Endodermal cell (in vitro differentiated cells): ENCODE results near the gene LRRFIP1. TPM values are rescaled to one million over a fixed set of nuclear protein-coding genes. Genes with fewer than 3 reads are reported as not detected.

Source experiments
- DNase-seq: peaks from one replicate; pipeline ENCODE4 v3.0.0-alpha.2; 2017
- H3K27ac ChIP-seq: 2 replicates; pipeline ENCODE4 v1.5.1; 2013; ENCODE audit warnings: mild to moderate bottlenecking, low read depth, low read length, moderate library complexity
- H3K27me3 ChIP-seq: 2 replicates; pipeline ENCODE4 v1.6.1; 2013; ENCODE audit warnings: mild to moderate bottlenecking, low read length, moderate library complexity; ENCODE audit not compliant: insufficient read depth, control insufficient read depth, poor library complexity, severe bottlenecking
- H3K36me3 ChIP-seq: 2 replicates; pipeline ENCODE4 v1.7.0; 2013; ENCODE audit warnings: mild to moderate bottlenecking, low read length, moderate library complexity; ENCODE audit not compliant: control insufficient read depth, insufficient read depth
- H3K4me1 ChIP-seq: one replicate; pipeline ENCODE4 v1.7.0; 2013; ENCODE audit warnings: low read length; ENCODE audit not compliant: control insufficient read depth, insufficient read depth
- H3K4me3 ChIP-seq: 2 replicates; pipeline ENCODE4 v1.5.1; 2013; ENCODE audit warnings: mild to moderate bottlenecking, low read length, moderate library complexity
- H3K9ac ChIP-seq: 2 replicates; pipeline ENCODE4 v1.6.1; 2013; ENCODE audit warnings: mild to moderate bottlenecking, low read length, moderate library complexity; ENCODE audit not compliant: poor library complexity, severe bottlenecking; ENCODE audit errors: extremely low read depth
- H3K9me3 ChIP-seq: 2 replicates; pipeline ENCODE4 v1.6.1; 2013; ENCODE audit warnings: mild to moderate bottlenecking, low read length, moderate library complexity; ENCODE audit not compliant: control insufficient read depth
- H3K27ac Mint-ChIP-seq: 2 replicates; pipeline ENCODE4 v1.8.0; 2020; ENCODE audit warnings: mixed read lengths
- H3K27me3 Mint-ChIP-seq: 2 replicates; pipeline ENCODE4 v1.8.0; 2021; ENCODE audit warnings: mild to moderate bottlenecking, mixed read lengths; ENCODE audit not compliant: insufficient read depth
- H3K36me3 Mint-ChIP-seq: 2 replicates; pipeline ENCODE4 v1.8.0; 2020; ENCODE audit warnings: low read depth, mixed read lengths
- H3K4me1 Mint-ChIP-seq: 2 replicates; pipeline ENCODE4 v1.8.0; 2020; ENCODE audit warnings: mixed read lengths
- H3K4me3 Mint-ChIP-seq: 2 replicates; pipeline ENCODE4 v1.8.0; 2020; ENCODE audit warnings: mild to moderate bottlenecking, moderate library complexity, mixed read lengths
- H3K9me3 Mint-ChIP-seq: 2 replicates; pipeline ENCODE4 v1.8.0; 2020; ENCODE audit warnings: mild to moderate bottlenecking, mixed read lengths
- CTCF ChIP-seq: fragments of 200-600 bp; sonication (generic); conservative IDR thresholded peaks from 2 replicates; pipeline ENCODE4 v1.5.0; 2021; ENCODE audit warnings: antibody characterized with exemption, mild to moderate bottlenecking
- WGBS, 2 experiments: methylation state at CpG; one replicate each; pipeline versions ENCODE4 v1.1.5 to v1.1.7; 2013; ENCODE audit warnings: missing lambda C conversion rate in 2 of 2, mixed read lengths in 1 of 2; ENCODE audit not compliant: insufficient coverage in 1 of 2, insufficient read length in 1 of 2; 5-methylcytosine and 5-hydroxymethylcytosine counted together
- total RNA-seq, 2 donors: library from RNA; stranded (reverse); fragmentation: NEBNext Ultra II Directional in 1 of 2; extraction: Animal tissue kit (Norgen Biotek cat#: 25700) in 1 of 2; gene quantifications; 2 replicates in 1 of 2; 3 replicates in 1 of 2; pipeline ENCODE4 v1.2.1, GENCODE V29; 2021

Gene LRRFIP1
- total RNA-seq, 2 donors from 2014 or later: 102 to 132 TPM

GRCh38 chr2:237689336-237690131, 62.1 kb downstream of the LRRFIP1 start:
- Histone ChIP-seq H3K36me3 (peaks cover 35% of the 10 kb centered on the region), H3K27ac (no peak overlapping the region), H3K4me3 (no peak overlapping the region), H3K4me1 (peaks cover 3% of the 10 kb centered on the region), H3K9ac (no peak overlapping the region), H3K27me3 (no peaks in the 10 kb centered on the region), H3K9me3 (peaks cover 3% of the 10 kb centered on the region)
- Mint-ChIP-seq H3K4me3 (no peak overlapping the region), H3K27me3 (peaks cover 18% of the 10 kb centered on the region), H3K9me3 (peaks cover 9% of the 10 kb centered on the region), H3K36me3 (peaks cover 32% of the 10 kb centered on the region), H3K4me1 (peaks cover 21% of the 10 kb centered on the region), H3K27ac (no peak overlapping the region)
- no peak for DNase-seq
- no peak for TF ChIP-seq CTCF
- WGBS, 2 experiments: 95 to 96% methylated on average over 5 to 6 of the region's 6 CpGs

DNA sequence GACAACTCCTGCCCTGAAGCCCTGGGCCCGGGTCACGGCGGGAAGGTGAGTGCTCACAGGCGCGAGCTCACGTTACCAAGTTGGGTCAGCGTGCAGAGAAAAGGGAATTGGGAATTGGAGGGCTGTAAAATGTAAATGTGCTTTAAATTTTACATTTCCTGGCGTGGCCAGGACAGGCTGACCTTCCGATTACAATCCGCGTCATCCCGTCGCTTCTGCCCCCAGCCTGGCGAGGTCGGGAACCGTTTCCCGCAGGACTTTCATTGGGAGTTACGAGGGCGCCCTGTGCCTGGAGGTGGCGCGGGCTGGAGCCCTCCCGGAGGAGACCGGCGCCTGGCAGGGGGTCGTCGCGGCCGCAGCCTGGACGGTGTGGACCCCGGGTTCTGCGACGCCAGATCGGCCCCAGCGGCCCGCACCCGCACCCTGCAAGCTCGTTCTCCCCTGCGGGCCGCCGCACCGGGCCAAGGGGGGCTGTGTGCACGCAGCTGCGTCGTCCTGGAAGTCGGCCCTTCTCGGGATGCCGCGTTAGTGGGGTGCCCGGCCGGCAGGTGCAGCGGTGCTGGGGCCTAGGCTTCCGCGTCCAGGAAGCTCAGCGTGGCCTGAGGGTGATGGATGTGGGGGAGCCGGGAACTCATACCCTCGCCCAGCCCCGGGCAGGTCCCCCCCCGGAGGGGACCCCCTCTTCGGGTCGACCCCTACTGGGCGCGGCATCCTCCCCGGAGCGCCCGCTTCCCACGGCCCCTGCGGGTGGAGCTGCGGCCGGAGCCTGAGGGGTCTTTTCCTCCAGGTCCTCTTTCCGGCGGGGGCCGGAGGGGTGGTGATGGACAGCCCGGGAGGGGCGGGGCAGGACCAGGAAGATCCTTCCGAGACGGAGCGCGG, 63.9 kb downstream of the LRRFIP1 start:
- peaks cover 18% of the 10 kb centered on the region for H3K27me3 Mint-ChIP-seq
- H3K4me1 ChIP-seq: peaks cover 4% of the 10 kb centered on the region
- H3K36me3 Mint-ChIP-seq: peaks cover 14% of the 10 kb centered on the region
- H3K4me3 Mint-ChIP-seq: peak overlapping the region; percentile 60
- H3K4me1 Mint-ChIP-seq: peaks cover 25% of the 10 kb centered on the region
- no peaks in the 10 kb centered on the region for H3K9me3 ChIP-seq
- no peak overlapping the region for H3K27ac ChIP-seq
- 7% methylated on average over 23 to 77 of the region's 78 CpGs for WGBS, 2 experiments
- no peaks in the 10 kb centered on the region for H3K27me3 ChIP-seq
- H3K9ac ChIP-seq: no peak overlapping the region
- TF ChIP-seq CTCF: no peak
- DNase-seq: peak; percentile 83
- H3K27ac Mint-ChIP-seq: no peak overlapping the region
- no peaks in the 10 kb centered on the region for H3K9me3 Mint-ChIP-seq
- peaks cover 17% of the 10 kb centered on the region for H3K36me3 ChIP-seq
- peak overlapping the region; percentile 72 for H3K4me3 ChIP-seq

GRCh38 chr2:237691908-237692600, 64.7 kb downstream of the LRRFIP1 start:
- Histone ChIP-seq H3K4me3 (peak overlapping the region; percentile 88), H3K27me3 (no peaks in the 10 kb centered on the region), H3K9ac (peak overlapping the region; percentile 36), H3K27ac (no peak overlapping the region), H3K36me3 (peaks cover 10% of the 10 kb centered on the region), H3K4me1 (peaks cover 4% of the 10 kb centered on the region), H3K9me3 (no peaks in the 10 kb centered on the region)
- Mint-ChIP-seq H3K27me3 (peaks cover 18% of the 10 kb centered on the region), H3K36me3 (peaks cover 7% of the 10 kb centered on the region), H3K4me3 (peak overlapping the region; percentile 66), H3K27ac (no peak overlapping the region), H3K9me3 (no peaks in the 10 kb centered on the region), H3K4me1 (peaks cover 27% of the 10 kb centered on the region)
- peak; percentile 98 for DNase-seq
- TF ChIP-seq CTCF: no peak
- 0% methylated on average over 31 to 86 of the region's 94 CpGs for WGBS, 2 experiments
